Prostate gland (tissue), 2 donors: ENCODE results near the gene AFMID. TPM values are rescaled to one million over a fixed set of nuclear protein-coding genes. Genes with fewer than 3 reads are reported as not detected.

Experiments
- DNase-seq: peaks from one replicate; pipeline ENCODE4 v3.0.0-alpha.2; 2019; ENCODE audit warnings: low spot score
- H3K27ac ChIP-seq, 2 donors: fragments of 200-600 bp; sonication (generic); 2 replicates each; pipeline ENCODE4 v1.5.1; 2017 to 2019
- H3K27me3 ChIP-seq: fragments of 200-600 bp; sonication (generic); replicated peaks from 2 replicates; pipeline ENCODE4 v1.5.1; 2019; ENCODE audit not compliant: insufficient read depth
- H3K36me3 ChIP-seq, 2 donors: fragments of 200-600 bp; sonication (generic); 1 replicate in 1 of 2; 2 replicates in 1 of 2; pipeline versions ENCODE4 v1.5.1 to v1.8.1; 2017 to 2019
- H3K4me1 ChIP-seq: fragments of 200-600 bp; sonication (generic); replicated peaks from 2 replicates; pipeline ENCODE4 v1.5.1; 2019
- H3K4me3 ChIP-seq, 2 donors: fragments of 200-600 bp; sonication (generic); 2 replicates each; pipeline ENCODE4 v1.5.1; 2017 to 2019
- H3K9me3 ChIP-seq: fragments of 200-600 bp; sonication (generic); 2 replicates; pipeline ENCODE4 v1.5.1; 2017
- CTCF ChIP-seq, 4 experiments: fragments of 200-600 bp in 2 of 4; fragments of 450-650 bp in 2 of 4; sonication (generic) in 2 of 4; IDR thresholded peaks; 1 replicate in 3 of 4; 2 replicates in 1 of 4; pipeline ENCODE4 v1.5.1; 2016 to 2019; ENCODE audit warnings: antibody characterized with exemption in 4 of 4, mild to moderate bottlenecking in 2 of 4, moderate library complexity in 2 of 4
- POLR2A ChIP-seq: fragments of 450-650 bp; IDR thresholded peaks from one replicate; pipeline ENCODE4 v1.6.1; 2016; ENCODE audit warnings: antibody characterized with exemption, mild to moderate bottlenecking
- POLR2AphosphoS5 ChIP-seq: sonication (generic); formaldehyde crosslinking; IDR thresholded peaks from one replicate; pipeline ENCODE4 v1.6.1; 2017; ENCODE audit warnings: antibody characterized with exemption
- WGBS: methylation state at CpG from one replicate; pipeline ENCODE4 v1.1.5; 2018; 5-methylcytosine and 5-hydroxymethylcytosine counted together
- intact Hi-C: fragments of 100-400 bp; cut with DNase I; formaldehyde crosslinking; loops from one replicate; pipeline ENCODE4 v1.14.2; 2022
- total RNA-seq, 2 donors: library from RNA; depleted of rRNA; stranded (reverse); fragments of >200 nt; gene quantifications; one replicate each; pipeline ENCODE4 v1.1.0, GENCODE V29; 2016

The AFMID gene
- total RNA-seq, 2 donors from 2014 or later: 116 to 122 TPM

DNA sequence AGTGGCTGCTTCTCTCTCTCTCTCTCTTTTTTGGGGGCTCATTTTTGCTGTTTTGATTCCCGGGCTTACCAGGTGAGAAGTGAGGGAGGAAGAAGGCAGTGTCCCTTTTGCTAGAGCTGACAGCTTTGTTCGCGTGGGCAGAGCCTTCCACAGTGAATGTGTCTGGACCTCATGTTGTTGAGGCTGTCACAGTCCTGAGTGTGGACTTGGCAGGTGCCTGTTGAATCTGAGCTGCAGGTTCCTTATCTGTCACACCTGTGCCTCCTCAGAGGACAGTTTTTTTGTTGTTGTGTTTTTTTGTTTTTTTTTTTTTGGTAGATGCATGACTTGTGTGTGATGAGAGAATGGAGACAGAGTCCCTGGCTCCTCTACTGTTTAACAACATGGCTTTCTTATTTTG, 36.6 kb downstream of the AFMID start:
- Histone ChIP-seq H3K36me3 (no peaks in the 10 kb centered on the region), H3K4me3 (no peak overlapping the region), H3K9me3 (no peaks in the 10 kb centered on the region), H3K27me3 (no peaks in the 10 kb centered on the region), H3K4me1 (no peaks in the 10 kb centered on the region), H3K27ac (no peak overlapping the region)
- intact Hi-C loops: no loop called here
- TF ChIP-seq POLR2AphosphoS5 (no peak), CTCF (IDR thresholded peaks at IDR 0.05) (no peak), POLR2A (no peak)
- WGBS: 83% methylated on average over 3 of the region's 3 CpGs
- no peak for DNase-seq

- WGBS: 76% methylated on average over 27 of the region's 27 CpGs
- H3K4me1 ChIP-seq: no peaks in the 10 kb centered on the region
- no peak for DNase-seq
- no peaks in the 10 kb centered on the region for H3K36me3 ChIP-seq
- H3K27me3 ChIP-seq: no peaks in the 10 kb centered on the region
- no peak overlapping the region for H3K27ac ChIP-seq
- TF ChIP-seq POLR2A (no peak), POLR2AphosphoS5 (no peak), CTCF (IDR thresholded peaks at IDR 0.05) (no peak)
- no peak overlapping the region for H3K4me3 ChIP-seq
- H3K9me3 ChIP-seq: no peaks in the 10 kb centered on the region
- intact Hi-C loops: no loop called here
These were observed 37.3 kb downstream of the AFMID start for GRCh38 chr17:78224231-78225087.

- TF ChIP-seq POLR2A: no peak
- TF ChIP-seq CTCF (IDR thresholded peaks at IDR 0.05): no peak
- no peak for TF ChIP-seq POLR2AphosphoS5
- H3K27me3 ChIP-seq: no peaks in the 10 kb centered on the region
- no peaks in the 10 kb centered on the region for H3K4me1 ChIP-seq
- no peaks in the 10 kb centered on the region for H3K9me3 ChIP-seq
- 94% methylated on average over 16 of the region's 16 CpGs for WGBS
- DNase-seq: no peak
- H3K27ac ChIP-seq: no peak overlapping the region
- no peaks in the 10 kb centered on the region for H3K36me3 ChIP-seq
- intact Hi-C loops: no loop called here
- no peak overlapping the region for H3K4me3 ChIP-seq
These were observed 38.1 kb downstream of the AFMID start for GRCh38 chr17:78225088-78225865.

DNA sequence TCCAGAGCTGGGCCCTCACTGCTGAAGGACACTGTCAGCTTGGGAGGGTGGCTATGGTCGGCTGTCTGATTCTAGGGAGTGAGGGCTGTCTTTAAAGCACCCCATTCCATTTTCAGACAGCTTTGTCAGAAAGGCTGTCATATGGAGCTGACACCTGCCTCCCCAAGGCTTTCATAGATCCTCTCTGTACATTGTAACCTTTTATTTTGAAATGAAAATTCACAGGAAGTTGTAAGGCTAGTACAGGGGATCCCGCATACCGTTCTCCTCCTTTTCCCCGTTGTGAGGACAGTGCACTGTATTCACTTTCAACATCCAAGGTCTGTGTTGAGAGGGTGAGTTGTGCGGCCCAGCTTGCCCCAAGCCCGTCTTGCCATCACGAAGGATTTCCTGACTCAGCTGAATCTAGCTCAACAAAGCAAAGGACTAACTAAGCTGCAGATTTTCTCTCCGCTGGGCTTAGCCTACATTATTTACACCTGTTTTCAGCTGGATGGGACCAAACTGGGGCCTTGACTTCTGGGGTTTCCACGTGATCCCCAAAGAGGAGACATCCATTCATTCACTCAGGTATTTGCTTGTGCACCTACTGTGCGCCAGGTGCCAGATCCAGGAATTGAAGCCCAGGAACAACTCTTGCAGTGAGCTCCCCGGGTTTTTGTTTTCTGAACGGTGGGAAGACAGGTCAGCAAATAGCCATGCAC, 39.0 kb downstream of the AFMID start:
- no peaks in the 10 kb centered on the region for H3K9me3 ChIP-seq
- H3K36me3 ChIP-seq: no peaks in the 10 kb centered on the region
- H3K27ac ChIP-seq: no peak overlapping the region
- no peak overlapping the region for H3K4me3 ChIP-seq
- no peak for TF ChIP-seq POLR2AphosphoS5
- TF ChIP-seq CTCF (IDR thresholded peaks at IDR 0.05): no peak
- no peak for TF ChIP-seq POLR2A
- intact Hi-C loops: no loop called here
- H3K4me1 ChIP-seq: no peaks in the 10 kb centered on the region
- no peak for DNase-seq
- no peaks in the 10 kb centered on the region for H3K27me3 ChIP-seq
- 70% methylated on average over 12 of the region's 12 CpGs for WGBS
